B cell (primary cell): ENCODE measurements around the gene TOLLIP. TPM values are rescaled to one million over a fixed set of nuclear protein-coding genes. Genes with fewer than 3 reads are reported as not detected.

Experiments
- ATAC-seq: fragments of 200-7000 bp; cut with Tn5 transposase; one replicate; pipeline ENCODE4 v1.10.0; 2021; ENCODE audit warnings: low read depth, mild to moderate bottlenecking, moderate number of reproducible peaks, moderate library complexity
- CTCF ChIA-PET: fragments of 350-600 bp; sonication (Branson Sonifier 250); formaldehyde crosslinking; loops from one replicate; lab custom pipeline; 2021; ENCODE audit warnings: antibody characterized with exemption, inconsistent platforms; lab: Charles Lee
- POLR2A ChIA-PET: fragments of 350-600 bp; sonication (Branson Sonifier 250); formaldehyde crosslinking; loops from one replicate; lab custom pipeline; 2021; ENCODE audit warnings: antibody characterized with exemption; lab: Charles Lee
- DNase-seq: peaks from one replicate; pipeline ENCODE4 v3.0.0; 2013
- H2AFZ ChIP-seq: 2 replicates; pipeline ENCODE4 v1.6.1; 2012; ENCODE audit warnings: mild to moderate bottlenecking, low read depth, low read length; ENCODE audit not compliant: insufficient read depth, poor library complexity, severe bottlenecking
- H3K27ac ChIP-seq, 2 donors: 1 replicate in 1 of 2; 2 replicates in 1 of 2; pipeline ENCODE4 v1.5.1; 2012 to 2013; ENCODE audit warnings: low read length in 2 of 2, mild to moderate bottlenecking in 2 of 2, moderate library complexity in 1 of 2
- H3K27me3 ChIP-seq, 4 experiments: fragments of 200-600 bp in 1 of 4; sonication (generic) in 1 of 4; replicated peaks in 1 of 4; 1 replicate in 2 of 4; 2 replicates in 2 of 4; pipeline versions ENCODE4 v1.6.1 to v1.7.0; 2013 to 2016; ENCODE audit warnings: low read length in 3 of 4, mild to moderate bottlenecking in 2 of 4, mixed read lengths in 1 of 4, moderate library complexity in 1 of 4; ENCODE audit not compliant: insufficient read depth in 4 of 4, control insufficient read depth in 3 of 4; ENCODE audit errors: control extremely low read depth in 1 of 4
- H3K36me3 ChIP-seq, 2 experiments: replicated peaks in 1 of 2; 1 replicate in 1 of 2; 2 replicates in 1 of 2; pipeline versions ENCODE4 v1.6.1 to v1.7.1; 2013; ENCODE audit warnings: low read length in 1 of 2; ENCODE audit not compliant: insufficient read depth in 2 of 2, control insufficient read depth in 1 of 2; ENCODE audit errors: control extremely low read depth in 1 of 2, extremely low read depth in 1 of 2
- H3K4me1 ChIP-seq, 2 donors: fragments of 200-600 bp in 1 of 2; sonication (generic) in 1 of 2; 1 replicate in 1 of 2; 2 replicates in 1 of 2; pipeline versions ENCODE4 v1.5.1 to v1.6.1; 2013 to 2017; ENCODE audit warnings: low read length in 2 of 2; ENCODE audit not compliant: control insufficient read depth in 2 of 2, insufficient read depth in 2 of 2
- H3K4me2 ChIP-seq: replicated peaks from 2 replicates; pipeline ENCODE3; 2012; ENCODE audit warnings: mild to moderate bottlenecking, low read depth, low read length; ENCODE audit not compliant: poor library complexity, severe bottlenecking
- H3K4me3 ChIP-seq, 5 experiments: fragments of 200-600 bp in 1 of 5; sonication (generic) in 1 of 5; 1 replicate in 3 of 5; 2 replicates in 2 of 5; pipeline versions ENCODE4 v1.5.1 to v1.7.0; 2011 to 2016; ENCODE audit warnings: low read length in 4 of 5, mild to moderate bottlenecking in 4 of 5, low read depth in 2 of 5, control low read depth in 1 of 5, moderate library complexity in 1 of 5; ENCODE audit not compliant: insufficient read depth in 1 of 5; ENCODE audit errors: control extremely low read depth in 1 of 5, extremely low read depth in 1 of 5
- H3K79me2 ChIP-seq: fragments of 200-600 bp; sonication (generic); one replicate; pipeline ENCODE4 v1.6.0; 2016; ENCODE audit warnings: low read length; ENCODE audit not compliant: control insufficient read depth, insufficient read depth
- H3K9ac ChIP-seq: fragments of 200-600 bp; sonication (generic); 2 replicates; pipeline ENCODE4 v1.6.1; 2017; ENCODE audit warnings: mild to moderate bottlenecking, low read length, moderate library complexity
- H3K9me3 ChIP-seq, 3 donors: one replicate each; pipeline versions ENCODE4 v1.6.1 to v1.7.1; 2013; ENCODE audit warnings: low read length in 2 of 3; ENCODE audit not compliant: control insufficient read depth in 2 of 3, insufficient read depth in 1 of 3; ENCODE audit errors: control extremely low read depth in 1 of 3
- H4K20me1 ChIP-seq: 2 replicates; pipeline ENCODE4 v1.6.0; 2012; ENCODE audit warnings: mild to moderate bottlenecking, low read length; ENCODE audit not compliant: insufficient read depth, control insufficient read depth, poor library complexity, severe bottlenecking
- H3K27ac Mint-ChIP-seq: one replicate; pipeline ENCODE4 v1.8.0; 2021; ENCODE audit warnings: mixed read lengths
- H3K27me3 Mint-ChIP-seq: one replicate; pipeline ENCODE4 v1.8.0; 2021; ENCODE audit warnings: mixed read lengths
- H3K4me1 Mint-ChIP-seq: one replicate; pipeline ENCODE4 v1.8.0; 2021; ENCODE audit warnings: mixed read lengths
- H3K4me3 Mint-ChIP-seq: one replicate; pipeline ENCODE4 v1.8.0; 2021; ENCODE audit warnings: mixed read lengths
- H3K9me3 Mint-ChIP-seq: one replicate; pipeline ENCODE4 v1.8.0; 2022; ENCODE audit warnings: mixed read lengths; ENCODE audit not compliant: insufficient read depth
- EZH2 ChIP-seq: IDR thresholded peaks from 2 replicates; pipeline ENCODE4 v1.6.1; 2012; ENCODE audit warnings: borderline replicate concordance, low read depth, mild to moderate bottlenecking, moderate library complexity, low read length; ENCODE audit not compliant: insufficient read depth, poor library complexity, severe bottlenecking
- WGBS: methylation state at CpG from one replicate; pipeline ENCODE4 v1.1.5; 2013; ENCODE audit warnings: missing lambda C conversion rate; ENCODE audit not compliant: insufficient coverage; 5-methylcytosine and 5-hydroxymethylcytosine counted together
- intact Hi-C: fragments of 100-400 bp; cut with micrococcal nuclease; formaldehyde crosslinking; loops from one replicate; pipeline ENCODE4 v1.10.0; 2022
- polyA plus RNA-seq: library from polyadenylated mRNA; depleted of rRNA; stranded (reverse); fragments of >200 nt; gene quantifications from 2 replicates; pipeline ENCODE4 v1.2.3, GENCODE V29; 2012
- total RNA-seq, 2 donors: library from RNA; stranded (reverse); fragments of 120-200 nt in 1 of 2; gene quantifications; 1 replicate in 1 of 2; 2 replicates in 1 of 2; pipeline versions ENCODE4 v1.2.3 to v1.2.4, GENCODE V29; 2013 to 2022
- TF ChIP-seq, protein P1 (sequence below): fragments of 200-600 bp; IDR thresholded peaks from one replicate; pipeline ENCODE4 v1.8.0; 2022; ENCODE audit warnings: antibody characterized with exemption, mild to moderate bottlenecking

TOLLIP gene
- total and polyA plus RNA-seq, 2 donors (not counting 1 experiment from before 2014, with no cell fraction given), result 34.7 to 52.5 TPM

GRCh38 chr11:1271927-1272326 is 37.5 kb downstream of the TOLLIP start:
- Histone ChIP-seq H3K36me3 (peaks cover 0 to 17% of the 10 kb centered on the region in 2 experiments), H3K27ac (no peak overlapping the region), H3K4me3 (no peak overlapping the region), H3K9me3 (no peaks in the 10 kb centered on the region), H3K9ac (no peak overlapping the region), H3K4me2 (no peak overlapping the region), H4K20me1 (no peaks in the 10 kb centered on the region), H3K27me3 (no peaks in the 10 kb centered on the region), H3K79me2 (no peaks in the 10 kb centered on the region), H3K4me1 (no peaks in the 10 kb centered on the region), H2AFZ (no peak overlapping the region)
- 97% methylated on average over 25 of the region's 30 CpGs for WGBS
- intact Hi-C loops, result no loop called here
- H3K4me3 Mint-ChIP-seq, result no peak overlapping the region
- no peaks in the 10 kb centered on the region for H3K27me3 Mint-ChIP-seq
- ATAC-seq (no peak), DNase-seq (no peak)
- no peaks in the 10 kb centered on the region for H3K9me3 Mint-ChIP-seq
- TF ChIP-seq, protein P1, sequence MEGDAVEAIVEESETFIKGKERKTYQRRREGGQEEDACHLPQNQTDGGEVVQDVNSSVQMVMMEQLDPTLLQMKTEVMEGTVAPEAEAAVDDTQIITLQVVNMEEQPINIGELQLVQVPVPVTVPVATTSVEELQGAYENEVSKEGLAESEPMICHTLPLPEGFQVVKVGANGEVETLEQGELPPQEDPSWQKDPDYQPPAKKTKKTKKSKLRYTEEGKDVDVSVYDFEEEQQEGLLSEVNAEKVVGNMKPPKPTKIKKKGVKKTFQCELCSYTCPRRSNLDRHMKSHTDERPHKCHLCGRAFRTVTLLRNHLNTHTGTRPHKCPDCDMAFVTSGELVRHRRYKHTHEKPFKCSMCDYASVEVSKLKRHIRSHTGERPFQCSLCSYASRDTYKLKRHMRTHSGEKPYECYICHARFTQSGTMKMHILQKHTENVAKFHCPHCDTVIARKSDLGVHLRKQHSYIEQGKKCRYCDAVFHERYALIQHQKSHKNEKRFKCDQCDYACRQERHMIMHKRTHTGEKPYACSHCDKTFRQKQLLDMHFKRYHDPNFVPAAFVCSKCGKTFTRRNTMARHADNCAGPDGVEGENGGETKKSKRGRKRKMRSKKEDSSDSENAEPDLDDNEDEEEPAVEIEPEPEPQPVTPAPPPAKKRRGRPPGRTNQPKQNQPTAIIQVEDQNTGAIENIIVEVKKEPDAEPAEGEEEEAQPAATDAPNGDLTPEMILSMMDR, result no peak
- no peak for TF ChIP-seq EZH2
- POLR2A ChIA-PET, result no interaction called here
- H3K4me1 Mint-ChIP-seq, result no peaks in the 10 kb centered on the region
- CTCF ChIA-PET, result no interaction called here
- H3K27ac Mint-ChIP-seq, result no peak overlapping the region

GRCh38 chr11:1271406-1271805 is 38.0 kb downstream of the TOLLIP start:
- 93% methylated on average over 7 of the region's 9 CpGs for WGBS
- H3K27ac Mint-ChIP-seq, result no peak overlapping the region
- POLR2A ChIA-PET, result no interaction called here
- CTCF ChIA-PET, result no interaction called here
- Histone ChIP-seq H3K4me1 (no peaks in the 10 kb centered on the region), H3K27me3 (no peaks in the 10 kb centered on the region), H3K79me2 (no peaks in the 10 kb centered on the region), H3K4me3 (no peak overlapping the region), H4K20me1 (no peaks in the 10 kb centered on the region), H3K4me2 (no peak overlapping the region), H3K27ac (no peak overlapping the region), H3K9me3 (no peaks in the 10 kb centered on the region), H3K36me3 (peaks cover 0 to 12% of the 10 kb centered on the region in 2 experiments), H2AFZ (no peak overlapping the region), H3K9ac (no peak overlapping the region)
- H3K27me3 Mint-ChIP-seq, result no peaks in the 10 kb centered on the region
- intact Hi-C loops, result no loop called here
- no peak overlapping the region for H3K4me3 Mint-ChIP-seq
- TF ChIP-seq, protein P1, result no peak
- TF ChIP-seq EZH2, result no peak
- no peak for ATAC-seq
- no peaks in the 10 kb centered on the region for H3K4me1 Mint-ChIP-seq
- no peak for DNase-seq
- H3K9me3 Mint-ChIP-seq, result no peaks in the 10 kb centered on the region
